H1 (cell line): ENCODE data around the gene TLCD3B. TPM values are rescaled to one million over a fixed set of nuclear protein-coding genes. Genes with fewer than 3 reads are reported as not detected.

Experiments used
- CTCF ChIA-PET: fragments of 300-600 bp; sonication (Branson Sonifier 250); formaldehyde crosslinking; loops from one replicate; lab custom pipeline; 2021; ENCODE audit not compliant: partially characterized antibody; lab: Charles Lee
- POLR2A ChIA-PET: fragments of 300-600 bp; sonication (Branson Sonifier 250); formaldehyde crosslinking; loops from one replicate; lab custom pipeline; 2021; ENCODE audit warnings: inconsistent platforms; ENCODE audit not compliant: partially characterized antibody; lab: Charles Lee
- DNase-seq, 2 experiments: peaks; one replicate each; pipeline versions ENCODE4 v3.0.0 to v3.0.0-alpha.2; 2010 to 2022; ENCODE audit warnings: low spot score in 2 of 2, low read depth in 1 of 2, mixed read lengths in 1 of 2
- FAIRE-seq: peaks from 2 replicates; lab custom pipeline; 2011; peaks lifted over from hg19 to GRCh38; lab: Jason Lieb, UNC
- H2AFZ ChIP-seq: 2 replicates; pipeline ENCODE4 v1.8.1; 2012; ENCODE audit warnings: low read length, inconsistent platforms
- H2AK5ac ChIP-seq: 2 replicates; pipeline ENCODE4 v1.6.1; 2013; ENCODE audit warnings: low read depth, low read length
- H2BK120ac ChIP-seq: replicated peaks from 2 replicates; pipeline ENCODE3; 2013; ENCODE audit warnings: low read depth, low read length, inconsistent platforms
- H2BK12ac ChIP-seq: 2 replicates; pipeline ENCODE4 v1.6.1; 2013; ENCODE audit warnings: low read depth, low read length
- H2BK15ac ChIP-seq: 2 replicates; pipeline ENCODE4 v1.6.1; 2013; ENCODE audit warnings: low read length
- H2BK20ac ChIP-seq: 2 replicates; pipeline ENCODE4 v1.6.1; 2013; ENCODE audit warnings: low read length
- H2BK5ac ChIP-seq: 2 replicates; pipeline ENCODE4 v1.6.1; 2013; ENCODE audit warnings: low read depth, low read length
- H3K14ac ChIP-seq: 2 replicates; pipeline ENCODE4 v1.6.1; 2013; ENCODE audit warnings: inconsistent platforms; ENCODE audit not compliant: insufficient read length
- H3K18ac ChIP-seq: 2 replicates; pipeline ENCODE4 v1.6.1; 2013; ENCODE audit warnings: low read length; ENCODE audit errors: extremely low read depth
- H3K23ac ChIP-seq: 2 replicates; pipeline ENCODE4 v1.6.1; 2013; ENCODE audit warnings: inconsistent platforms; ENCODE audit not compliant: insufficient read length
- H3K23me2 ChIP-seq: 2 replicates; pipeline ENCODE4 v1.6.1; 2013; ENCODE audit warnings: low read depth, low read length
- H3K27ac ChIP-seq: 2 replicates; pipeline ENCODE4 v1.6.1; 2011; ENCODE audit warnings: low read depth, low read length, inconsistent platforms
- H3K27me3 ChIP-seq, 4 experiments: replicated peaks in 1 of 4; 1 replicate in 1 of 4; 2 replicates in 3 of 4; pipeline versions ENCODE4 v1.6.1 to v1.8.1; 2011 to 2013; ENCODE audit warnings: low read length in 3 of 4, mild to moderate bottlenecking in 3 of 4, inconsistent platforms in 2 of 4, mixed read lengths in 2 of 4, moderate library complexity in 1 of 4; ENCODE audit not compliant: control insufficient read depth in 3 of 4, insufficient read depth in 3 of 4; ENCODE audit errors: extremely low read depth in 1 of 4
- H3K36me3 ChIP-seq, 4 experiments: 2 replicates each; pipeline versions ENCODE4 v1.6.1 to v1.8.1; 2011 to 2013; ENCODE audit warnings: mild to moderate bottlenecking in 4 of 4, low read length in 3 of 4, moderate library complexity in 2 of 4, control low read depth in 1 of 4, inconsistent platforms in 1 of 4; ENCODE audit not compliant: insufficient read depth in 4 of 4, control insufficient read depth in 2 of 4
- H3K4ac ChIP-seq: replicated peaks from 2 replicates; pipeline ENCODE3; 2013; ENCODE audit warnings: low read length, low read depth, mixed read lengths, inconsistent platforms; ENCODE audit not compliant: insufficient read length
- H3K4me1 ChIP-seq, 4 experiments: replicated peaks in 1 of 4; 1 replicate in 1 of 4; 2 replicates in 3 of 4; pipeline versions ENCODE4 v1.6.1 to v1.8.1; 2011 to 2013; ENCODE audit warnings: low read length in 3 of 4, inconsistent platforms in 2 of 4, mixed read lengths in 1 of 4; ENCODE audit not compliant: insufficient read depth in 4 of 4, control insufficient read depth in 3 of 4
- H3K4me2 ChIP-seq, 2 experiments: 2 replicates each; pipeline versions ENCODE4 v1.6.1 to v1.8.1; 2011 to 2013; ENCODE audit warnings: low read depth in 2 of 2, low read length in 2 of 2, control low read depth in 1 of 2, inconsistent platforms in 1 of 2, mild to moderate bottlenecking in 1 of 2; ENCODE audit not compliant: insufficient read depth in 1 of 2
- H3K4me3 ChIP-seq, 4 experiments: fragments of 200-600, 300-600 bp in 1 of 4; sonication (generic), shearing (Covaris generic), sonication (Bioruptor Twin) in 1 of 4; 2 replicates each; pipeline versions ENCODE4 v1.5.1 to v1.8.1; 2011 to 2016; ENCODE audit warnings: low read length in 4 of 4, low read depth in 3 of 4, control low read depth in 2 of 4, inconsistent platforms in 2 of 4, mild to moderate bottlenecking in 2 of 4, mixed read lengths in 1 of 4, moderate library complexity in 1 of 4; ENCODE audit not compliant: insufficient read depth in 2 of 4; ENCODE audit errors: extremely low read depth in 1 of 4
- H3K56ac ChIP-seq: replicated peaks from 2 replicates; pipeline ENCODE3; 2013; ENCODE audit warnings: low read depth, mild to moderate bottlenecking, mixed read lengths, low read length, inconsistent platforms; ENCODE audit not compliant: insufficient read length
- H3K79me1 ChIP-seq: 2 replicates; pipeline ENCODE4 v1.6.1; 2013; ENCODE audit warnings: low read depth, low read length, control low read depth
- H3K79me2 ChIP-seq, 2 experiments: 2 replicates each; pipeline versions ENCODE4 v1.6.1 to v1.8.1; 2012 to 2013; ENCODE audit warnings: low read length in 2 of 2, mild to moderate bottlenecking in 2 of 2, inconsistent platforms in 1 of 2; ENCODE audit not compliant: insufficient read depth in 2 of 2, control insufficient read depth in 1 of 2
- H3K9ac ChIP-seq, 4 experiments: replicated peaks in 1 of 4; 1 replicate in 1 of 4; 2 replicates in 3 of 4; pipeline versions ENCODE4 v1.6.1 to v1.8.1; 2011 to 2013; ENCODE audit warnings: low read depth in 3 of 4, low read length in 3 of 4, control low read depth in 2 of 4, mild to moderate bottlenecking in 2 of 4, moderate library complexity in 2 of 4, inconsistent platforms in 1 of 4; ENCODE audit errors: extremely low read depth in 1 of 4
- H3K9me3 ChIP-seq, 2 experiments: 2 replicates each; pipeline versions ENCODE4 v1.6.1 to v1.8.1; 2012 to 2013; ENCODE audit warnings: mild to moderate bottlenecking in 2 of 2, moderate library complexity in 2 of 2, control low read depth in 1 of 2, inconsistent platforms in 1 of 2, low read depth in 1 of 2, low read length in 1 of 2, mixed read lengths in 1 of 2; ENCODE audit not compliant: insufficient read depth in 2 of 2
- H4K20me1 ChIP-seq, 2 experiments: replicated peaks in 1 of 2; 2 replicates each; pipeline versions ENCODE3 to v1.8.1; 2011 to 2013; ENCODE audit warnings: inconsistent platforms in 2 of 2, low read length in 2 of 2, mild to moderate bottlenecking in 1 of 2; ENCODE audit not compliant: insufficient read depth in 2 of 2, control insufficient read depth in 1 of 2
- H4K5ac ChIP-seq: 2 replicates; pipeline ENCODE4 v1.6.1; 2013; ENCODE audit warnings: low read length, low read depth, mixed read lengths, inconsistent platforms; ENCODE audit not compliant: insufficient read length
- H4K8ac ChIP-seq: 2 replicates; pipeline ENCODE4 v1.8.0; 2013; ENCODE audit warnings: mild to moderate bottlenecking, moderate library complexity, low read length, inconsistent platforms; ENCODE audit not compliant: insufficient read depth; ENCODE audit errors: extremely low read depth
- H4K91ac ChIP-seq: replicated peaks from 2 replicates; pipeline ENCODE3; 2013; ENCODE audit warnings: low read length, mixed read lengths, inconsistent platforms; ENCODE audit not compliant: insufficient read length
- CEBPB ChIP-seq: IDR thresholded peaks from 2 replicates; pipeline ENCODE4 v1.6.1; 2012; ENCODE audit warnings: low read depth, low read length
- CHD2 ChIP-seq: IDR thresholded peaks from 2 replicates; pipeline ENCODE4 v1.6.1; 2012; ENCODE audit warnings: low read length, improper control_type of control experiment
- HDAC2 ChIP-seq, 2 experiments: fragments of 300-600 bp in 1 of 2; sonication (generic) in 1 of 2; IDR thresholded peaks; 2 replicates each; pipeline ENCODE4 v1.6.1; 2011 to 2012; ENCODE audit warnings: low read depth in 2 of 2, low read length in 2 of 2, mild to moderate bottlenecking in 2 of 2, moderate library complexity in 2 of 2, borderline replicate concordance in 1 of 2, inconsistent platforms in 1 of 2
- JUND ChIP-seq: IDR thresholded peaks from 2 replicates; pipeline ENCODE4 v1.6.1; 2011; ENCODE audit warnings: mild to moderate bottlenecking, improper control_type of control experiment, low read length
- KDM4A ChIP-seq: IDR thresholded peaks from one replicate; pipeline ENCODE4 v1.7.1; 2012; ENCODE audit warnings: low read depth, mild to moderate bottlenecking, moderate library complexity, low read length, inconsistent platforms; ENCODE audit not compliant: severe bottlenecking
- POU5F1 ChIP-seq: IDR thresholded peaks from 2 replicates; pipeline ENCODE4 v1.6.1; 2011; ENCODE audit warnings: low read depth, mild to moderate bottlenecking, low read length, moderate library complexity
- SAP30 ChIP-seq: fragments of 300-600 bp; sonication (generic); IDR thresholded peaks from 2 replicates; pipeline ENCODE4 v1.7.1; 2012; ENCODE audit warnings: low read length, moderate library complexity, mild to moderate bottlenecking, inconsistent platforms; ENCODE audit not compliant: insufficient read depth, insufficient replicate concordance
- SP1 ChIP-seq: IDR thresholded peaks from 2 replicates; pipeline ENCODE4 v1.6.1; 2011; ENCODE audit warnings: low read depth, low read length
- ZNF274 ChIP-seq: IDR thresholded peaks from 2 replicates; pipeline ENCODE4 v1.7.0; 2012; ENCODE audit warnings: low read length, borderline replicate concordance; ENCODE audit errors: extremely low read depth
- whole genome bisulfite sequencing, 2 experiments: shearing (Covaris generic) in 1 of 2; methylation state at CpG; one replicate each; pipeline versions ENCODE4 v1.1.6 to v1.1.7; 2013 to 2015; ENCODE audit warnings: low lambda C conversion rate in 2 of 2, mixed read lengths in 2 of 2, inconsistent platforms in 1 of 2, low coverage in 1 of 2, missing lambda C conversion rate in 1 of 2; ENCODE audit not compliant: insufficient replicate concordance in 2 of 2, insufficient coverage in 1 of 2, insufficient read length in 1 of 2; ENCODE audit errors: extremely low coverage in 1 of 2, missing lambda C conversion rate in 1 of 2; 5-methylcytosine and 5-hydroxymethylcytosine counted together
- polyA plus RNA-seq, 7 experiments: library from polyadenylated mRNA; depleted of rRNA in 3 of 7; stranded (reverse) in 5 of 7; unstranded in 2 of 7; fragments of >200 nt in 5 of 7; fragments of 200-250 nt in 2 of 7; gene quantifications; 1 replicate in 5 of 7; 2 replicates in 1 of 7; 4 replicates in 1 of 7; pipeline versions ENCODE4 v1.2.1 to v1.2.3, GENCODE V29; 2011 to 2013; ENCODE audit warnings: missing spikeins in 2 of 7, mixed read lengths in 2 of 7
- total RNA-seq: library from RNA; stranded (reverse); fragmentation: NEBNext Ultra II Directional; extraction: Animal tissue kit (Norgen Biotek cat#: 25700); gene quantifications from 2 replicates; pipeline ENCODE4 v1.2.1, GENCODE V29; 2021

Gene TLCD3B
- total and polyA plus RNA-seq, 2 of the 8 experiments (the other 6 are each of a cell fraction or from before 2014, with no cell fraction given): 15.2 to 26.9 TPM

DNA sequence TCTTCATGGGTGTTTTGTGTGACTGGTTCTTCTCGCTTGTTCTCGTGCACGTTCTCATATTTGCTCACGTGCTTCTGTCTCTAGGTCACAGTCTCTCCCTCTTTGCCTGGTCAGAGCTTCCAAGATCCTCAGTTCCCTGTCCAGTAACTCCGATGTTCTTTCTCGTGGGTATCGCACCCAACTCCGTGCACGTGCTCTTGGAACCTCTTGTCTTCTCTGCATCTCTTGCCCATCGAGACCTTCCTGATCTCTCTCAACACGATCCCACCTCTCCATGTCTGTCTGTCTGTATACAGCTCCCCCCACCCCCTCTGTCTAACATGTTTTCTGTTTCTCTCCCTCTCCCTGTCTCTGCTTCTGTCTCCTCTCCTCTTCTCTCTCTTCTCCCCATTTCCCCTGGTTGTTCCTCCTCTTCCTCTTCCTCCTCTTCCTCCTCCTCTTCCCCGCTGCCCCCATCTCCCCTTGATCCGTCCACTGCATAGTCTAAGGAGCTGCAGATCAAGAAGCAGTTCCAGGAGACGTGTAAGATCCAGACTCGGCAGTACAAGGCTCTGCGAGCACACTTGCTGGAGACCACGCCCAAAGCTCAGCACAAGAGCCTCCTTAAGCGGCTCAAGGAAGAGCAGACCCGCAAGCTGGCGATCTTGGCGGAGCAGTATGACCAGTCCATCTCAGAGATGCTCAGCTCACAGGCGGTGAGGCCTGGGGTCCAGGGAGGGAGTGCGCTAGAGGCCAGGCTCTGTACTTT is 41.8 kb downstream of the TLCD3B start:
- Histone ChIP-seq H3K4ac (no peak overlapping the region), H3K9ac (0 out of 7 replicates have a peak overlapping the region, but pooled peaks of 1 of the 4 experiments have one; percentile 10), H3K23me2 (no peaks in the 10 kb centered on the region), H4K91ac (no peak overlapping the region), H2BK20ac (no peak overlapping the region), H3K9me3 (no peaks in the 10 kb centered on the region), H3K79me2 (no peaks in the 10 kb centered on the region), H2AFZ (no peak overlapping the region), H3K14ac (no peak overlapping the region), H3K23ac (no peak overlapping the region), H3K4me3 (no peak overlapping the region), H3K4me1 (no peaks in the 10 kb centered on the region), H3K56ac (no peak overlapping the region), H2BK12ac (no peak overlapping the region), H4K8ac (no peak overlapping the region), H3K79me1 (no peaks in the 10 kb centered on the region), H2AK5ac (no peak overlapping the region), H3K27me3 (no peaks in the 10 kb centered on the region), H3K36me3 (peaks cover 8 to 53% (median 32%) of the 10 kb centered on the region in 4 experiments), H3K4me2 (no peak overlapping the region), H2BK5ac (no peak overlapping the region; the same call in 1 of the 2 replicates), H2BK120ac (no peak overlapping the region), H3K27ac (no peak overlapping the region), H3K18ac (no peak overlapping the region), H2BK15ac (no peak overlapping the region), H4K20me1 (no peaks in the 10 kb centered on the region), H4K5ac (no peak overlapping the region)
- ChIA-PET CTCF (interaction anchor here (0.5 to 1.3 kb wide), 3 partner anchors 14 to 19 kb away, joined by 3 to 4 read pairs (median 3); no protein-coding TSS in a partner anchor), POLR2A (interaction anchor here (0.5 to 1.0 kb wide), 5 partner anchors 10 to 195 kb away, joined by 3 to 4 read pairs (median 3); no protein-coding TSS in a partner anchor)
- DNase-seq: no peak
- TF ChIP-seq CHD2 (no peak), JUND (no peak), CEBPB (no peak), POU5F1 (no peak), ZNF274 (no peak), KDM4A (no peak), SAP30 (no peak), SP1 (no peak), HDAC2 (IDR thresholded peaks at IDR 0.05; ENCODE audit: borderline replicate concordance in 1 of 2, low read depth in 2 of 2, low read length in 2 of 2) (no peak)
- no peak for FAIRE-seq
- WGBS, 2 experiments: 91% methylated on average over 23 of the region's 23 CpGs; no CpG with 5 or more reads in 1 of the 2 experiments
